NOMO-1 treated with DMSO at 0.1 percent for 48 hours (cell line): Measurements from ENCODE around the gene HSF2.
A peak's percentile ranks its signal among the peaks of the same experiment; 100 is the strongest.

Source experiments
- DNase-seq: peaks from one replicate; lab custom pipeline; 2025; ENCODE audit not compliant: unreplicated experiment; lab: John Stamatoyannopoulos, UW

HSF2 gene

DNA sequence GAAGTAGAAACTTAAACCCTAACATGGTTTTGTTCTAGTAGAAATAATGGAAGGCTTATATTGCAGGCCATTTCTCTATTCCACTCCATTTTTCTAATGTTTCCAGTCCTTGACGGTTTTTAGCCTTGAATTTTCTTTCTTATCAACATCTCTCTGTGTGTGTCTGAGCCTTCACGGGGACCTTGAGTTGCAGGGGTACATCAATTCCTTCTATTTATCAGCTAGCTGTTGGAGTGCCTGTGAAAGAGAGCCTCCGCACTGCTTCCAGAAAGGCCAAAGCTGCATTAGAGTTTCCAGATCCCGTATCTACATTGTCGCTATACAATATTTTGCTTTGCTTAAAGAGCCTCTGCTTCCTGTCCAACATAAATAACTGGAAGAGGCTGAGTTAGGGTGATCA is 5.4 kb upstream of the HSF2 start:
- no peak for DNase-seq

DNA sequence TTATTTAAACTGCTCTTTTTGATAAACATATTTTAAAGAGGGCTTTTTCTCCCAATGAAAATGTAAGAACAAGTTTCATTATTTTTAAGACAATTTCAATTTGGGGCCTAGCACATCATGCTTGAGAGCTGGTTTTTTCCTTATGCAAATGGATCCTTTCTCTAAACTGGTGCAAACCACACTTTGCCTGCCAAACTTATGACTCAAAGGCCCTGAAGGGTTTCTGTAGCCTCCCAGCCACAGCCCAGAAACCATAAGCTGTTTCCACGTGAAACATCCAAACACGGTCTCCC is 451 bp upstream of the HSF2 start:
- no peak for DNase-seq

- peak; percentile 14 for DNase-seq
Observed at GRCh38 chr6:122400121-122400450, 634 bp downstream of the HSF2 start.

DNA sequence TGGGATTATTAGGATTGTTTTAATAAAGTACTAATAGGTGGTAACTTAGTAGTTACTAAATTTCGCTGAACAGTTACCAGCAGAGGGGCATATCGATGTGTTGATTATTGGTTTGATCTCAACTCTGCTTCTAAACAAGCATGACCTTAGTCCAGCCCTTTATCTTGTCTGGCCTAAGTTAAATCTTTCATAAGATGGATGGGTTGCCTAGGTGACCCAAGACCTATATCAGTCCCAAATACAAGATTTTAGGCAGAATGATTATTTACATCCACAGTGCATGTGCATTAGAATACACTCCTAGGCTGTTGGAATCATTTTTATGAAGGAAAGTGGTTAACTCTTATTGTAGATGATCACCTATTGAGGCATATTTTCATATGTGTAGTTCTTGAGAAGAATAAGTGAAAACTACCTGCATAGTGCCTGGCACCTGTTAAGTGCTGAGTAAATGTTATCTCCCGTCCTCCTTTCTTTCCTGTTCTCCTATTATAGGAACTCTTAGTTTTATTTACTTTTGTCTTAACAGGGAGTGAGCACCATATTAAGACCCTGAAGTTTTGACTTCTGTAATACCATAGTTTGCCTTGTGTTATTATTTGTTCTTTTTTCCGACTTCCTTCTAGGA is 1.1 kb downstream of the HSF2 start:
- no peak for DNase-seq

DNA sequence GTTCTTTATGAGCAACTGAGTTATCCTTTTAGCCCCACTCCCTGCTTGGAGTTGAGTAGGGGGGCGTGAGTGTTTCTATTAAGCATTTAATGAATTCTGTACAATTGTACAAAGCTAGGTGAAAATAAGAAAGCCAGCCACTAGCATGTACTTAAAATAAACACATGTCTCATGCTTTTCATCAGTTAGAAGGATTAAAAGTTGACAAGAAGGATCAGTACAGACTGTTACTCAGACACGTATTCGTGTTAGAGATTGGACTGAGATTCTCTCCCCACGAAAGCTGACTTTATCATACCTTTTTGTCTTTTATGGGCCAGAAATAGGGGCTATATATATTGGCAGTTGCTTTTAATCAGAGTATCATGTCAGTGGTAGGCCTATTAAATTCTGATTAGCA is 1.7 kb downstream of the HSF2 start:
- DNase-seq = no peak

GRCh38 chr6:122404444-122404843 is 5.0 kb downstream of the HSF2 start:
- DNase-seq = no peak

- no peak for DNase-seq
Observed at GRCh38 chr6:122405417-122405816, 6.0 kb downstream of the HSF2 start.

DNA sequence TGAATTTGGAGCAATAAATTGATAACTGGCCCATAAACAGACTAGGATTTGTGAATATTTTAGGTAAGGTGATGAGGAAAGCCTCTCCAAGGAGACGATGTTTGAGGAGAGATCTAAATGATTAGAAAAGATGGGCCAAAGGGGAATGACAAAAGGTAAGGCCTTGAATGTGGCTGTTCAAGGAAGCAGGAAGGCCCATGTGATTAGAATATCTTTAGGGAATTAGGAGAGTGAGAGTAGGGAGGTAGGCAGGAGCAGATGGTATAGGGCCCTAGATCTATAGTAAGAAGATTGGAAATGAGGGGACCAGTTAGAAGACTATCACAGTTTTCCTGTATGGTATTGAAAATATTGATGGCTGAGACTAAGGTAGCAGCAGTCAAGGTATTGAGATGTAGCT is 6.7 kb downstream of the HSF2 start:
- DNase-seq = no peak

DNA sequence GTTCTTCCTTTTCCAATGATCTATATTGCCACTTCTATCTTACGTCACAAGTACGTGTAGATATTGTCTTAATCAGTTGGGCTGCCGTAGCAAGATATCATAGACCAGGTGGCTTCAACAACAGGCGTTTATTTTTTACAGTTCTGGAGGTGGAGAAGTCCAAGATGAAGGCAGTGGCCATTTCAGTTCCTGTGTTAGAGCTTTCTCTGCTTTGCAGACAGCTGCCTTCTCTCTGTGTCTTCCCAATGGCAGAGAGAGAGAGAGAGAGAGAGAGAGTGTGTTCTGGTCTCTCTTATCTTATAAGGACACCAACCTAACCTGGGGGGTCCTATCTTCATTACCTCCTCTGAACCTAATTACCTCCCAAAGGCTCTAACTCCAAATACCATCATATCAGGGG is 8.3 kb downstream of the HSF2 start:
- no peak for DNase-seq

- DNase-seq = no peak
Observed at GRCh38 chr6:122408240-122408639, 8.8 kb downstream of the HSF2 start.

DNA sequence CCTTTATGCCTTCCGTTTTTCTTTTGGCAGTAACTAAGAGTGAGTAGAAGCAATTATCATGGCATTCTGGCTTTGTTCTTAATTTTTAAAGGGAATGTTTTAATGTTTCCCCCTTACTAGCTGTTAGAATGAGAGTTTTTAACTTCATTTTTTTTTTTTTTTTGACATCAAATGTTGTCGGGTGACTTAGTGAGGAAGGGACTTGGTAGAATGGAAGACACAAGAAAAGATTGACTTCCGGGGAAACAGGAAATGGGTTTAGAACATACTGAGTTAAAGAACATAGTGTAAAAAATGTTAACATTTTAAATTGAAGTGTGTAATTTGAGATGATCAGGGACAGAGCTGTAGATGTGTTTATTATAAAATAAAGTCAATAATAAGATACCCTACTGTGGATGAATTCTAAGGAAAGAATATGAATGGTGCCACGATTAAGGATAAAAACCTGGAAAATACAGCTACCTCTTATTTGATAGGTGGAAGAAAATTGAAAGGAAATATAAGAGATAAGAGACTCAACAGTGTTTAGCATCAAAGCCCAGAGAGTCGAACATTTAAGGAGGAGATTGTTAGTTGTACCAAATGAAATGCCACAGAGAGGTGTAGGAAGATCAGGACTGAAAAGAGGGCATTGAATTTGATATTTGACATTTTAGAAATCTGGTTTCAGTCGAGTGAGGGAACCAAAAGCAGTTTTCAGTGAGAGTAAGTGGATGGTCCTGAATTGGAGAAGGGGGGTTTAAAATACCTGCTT is 9.4 kb downstream of the HSF2 start:
- DNase-seq = no peak

- peak; percentile 59 for DNase-seq
Observed at GRCh38 chr6:122412001-122412400, 12.5 kb downstream of the HSF2 start.

DNA sequence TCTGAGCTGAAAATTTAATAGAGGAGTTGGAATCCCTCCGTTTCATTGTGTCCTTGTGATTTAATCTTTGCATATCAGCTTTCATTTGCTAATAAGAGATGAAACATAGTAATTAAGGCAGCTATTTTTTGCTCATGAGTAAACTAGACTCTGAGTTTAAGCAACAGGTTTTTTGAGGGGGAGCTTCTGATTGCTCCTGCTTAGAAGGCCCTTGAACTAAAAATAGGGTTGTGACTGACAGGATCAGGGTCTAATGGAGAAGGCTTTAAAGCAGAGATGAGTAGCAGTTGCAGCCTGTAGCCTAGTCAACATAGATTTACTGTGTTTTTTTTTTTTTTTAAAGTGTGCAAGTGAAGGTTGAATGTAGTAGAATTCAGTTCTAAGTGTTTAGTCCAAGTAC is 17.4 kb downstream of the HSF2 start:
- no peak for DNase-seq

DNA sequence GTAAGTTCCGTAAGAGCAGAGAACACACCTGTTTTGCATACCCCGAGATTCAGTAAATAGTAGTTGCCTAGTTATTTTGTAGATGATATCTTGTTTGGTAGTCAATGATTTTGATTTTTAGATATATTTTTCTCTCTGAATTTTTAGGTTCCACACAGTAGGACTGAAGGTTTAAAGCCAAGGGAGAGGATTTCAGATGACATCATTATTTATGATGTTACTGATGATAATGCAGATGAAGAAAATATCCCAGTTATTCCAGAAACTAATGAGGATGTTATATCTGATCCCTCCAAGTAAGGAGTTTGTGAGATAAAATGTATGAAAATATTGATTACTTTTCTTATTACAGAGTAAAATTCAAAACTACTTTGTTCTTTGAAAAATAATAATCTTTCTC is 22.6 kb downstream of the HSF2 start:
- no peak for DNase-seq

- no peak for DNase-seq
Observed at GRCh38 chr6:122422614-122423267, 23.3 kb downstream of the HSF2 start.

GRCh38 chr6:122423734-122424133 is 24.3 kb downstream of the HSF2 start:
- DNase-seq = no peak

DNA sequence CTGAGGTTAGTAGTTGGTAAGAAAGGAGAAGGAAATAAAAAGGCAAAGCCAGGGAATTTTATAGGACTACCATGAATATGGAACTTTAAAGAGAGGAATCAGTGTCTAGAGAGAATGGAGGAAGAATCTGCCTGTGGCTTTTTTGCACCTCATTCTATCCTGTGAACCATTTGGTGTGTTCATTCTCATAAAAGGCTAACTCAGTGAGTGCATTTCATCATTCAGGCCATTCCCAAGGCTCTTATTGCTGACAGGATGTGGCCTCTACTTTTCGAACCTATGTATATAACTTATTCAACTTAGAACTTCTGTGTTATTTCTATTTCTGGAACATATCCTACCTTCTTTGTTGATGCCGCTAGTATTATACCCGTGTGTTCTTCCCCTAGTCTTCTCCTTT is 27.1 kb downstream of the HSF2 start:
- no peak for DNase-seq

GRCh38 chr6:122428781-122429180 is 29.3 kb downstream of the HSF2 start:
- no peak for DNase-seq

- peak; percentile 19 for DNase-seq
Observed at GRCh38 chr6:122429323-122429722, 29.9 kb downstream of the HSF2 start.

GRCh38 chr6:122431780-122432179 is 32.3 kb downstream of the HSF2 start:
- DNase-seq = no peak

- DNase-seq = no peak
Observed at GRCh38 chr6:122432816-122433215, 33.4 kb downstream of the HSF2 start.

DNA sequence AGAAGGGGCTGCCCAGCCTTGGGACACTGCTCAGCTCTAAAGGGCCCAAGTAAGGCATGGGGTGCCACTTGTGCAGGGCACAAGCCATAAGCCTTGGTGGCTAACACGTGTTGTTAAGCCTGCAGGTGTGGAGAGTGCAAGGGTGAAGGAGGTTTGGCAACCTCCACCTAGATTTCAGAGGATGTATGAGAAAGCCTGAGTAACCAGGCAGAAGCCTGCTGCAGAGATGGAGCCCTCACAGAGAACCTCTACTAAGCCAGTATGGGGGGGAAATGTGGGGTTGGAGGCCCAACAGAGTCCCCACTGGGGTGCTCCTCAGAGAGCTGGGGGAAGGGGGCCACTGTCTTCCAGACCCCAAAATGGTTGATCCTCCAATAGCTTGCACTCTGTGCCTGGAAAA is 39.5 kb downstream of the HSF2 start:
- no peak for DNase-seq

DNA sequence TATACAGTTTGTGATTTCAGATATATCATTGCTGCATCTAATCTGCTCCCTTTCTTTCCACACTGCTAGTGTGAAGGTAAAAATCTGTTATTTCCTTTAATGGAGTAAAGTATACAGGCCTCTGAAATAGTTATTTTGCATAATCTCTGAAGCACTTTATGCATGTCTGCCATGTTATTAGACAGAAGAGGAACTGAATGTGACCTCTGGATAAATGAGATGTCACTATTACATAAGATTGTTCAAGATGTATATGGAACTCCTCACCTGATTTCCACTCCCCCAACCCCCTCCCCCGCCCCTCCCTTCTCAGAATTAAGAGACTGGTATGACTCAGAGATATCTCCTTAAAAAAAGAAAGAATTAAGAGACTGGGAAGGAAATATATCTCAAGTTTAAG is 45.8 kb downstream of the HSF2 start:
- DNase-seq = no peak
